HG03175 (cell line): ENCODE measurements around the gene NEO1.

Experiments
- ATAC-seq: cut with Tn5 transposase; IDR thresholded peaks from one replicate; pipeline ENCODE4 v1.9.1; 2021; ENCODE audit warnings: mild to moderate bottlenecking, moderate library complexity; ENCODE audit not compliant: unreplicated experiment

Gene NEO1

DNA sequence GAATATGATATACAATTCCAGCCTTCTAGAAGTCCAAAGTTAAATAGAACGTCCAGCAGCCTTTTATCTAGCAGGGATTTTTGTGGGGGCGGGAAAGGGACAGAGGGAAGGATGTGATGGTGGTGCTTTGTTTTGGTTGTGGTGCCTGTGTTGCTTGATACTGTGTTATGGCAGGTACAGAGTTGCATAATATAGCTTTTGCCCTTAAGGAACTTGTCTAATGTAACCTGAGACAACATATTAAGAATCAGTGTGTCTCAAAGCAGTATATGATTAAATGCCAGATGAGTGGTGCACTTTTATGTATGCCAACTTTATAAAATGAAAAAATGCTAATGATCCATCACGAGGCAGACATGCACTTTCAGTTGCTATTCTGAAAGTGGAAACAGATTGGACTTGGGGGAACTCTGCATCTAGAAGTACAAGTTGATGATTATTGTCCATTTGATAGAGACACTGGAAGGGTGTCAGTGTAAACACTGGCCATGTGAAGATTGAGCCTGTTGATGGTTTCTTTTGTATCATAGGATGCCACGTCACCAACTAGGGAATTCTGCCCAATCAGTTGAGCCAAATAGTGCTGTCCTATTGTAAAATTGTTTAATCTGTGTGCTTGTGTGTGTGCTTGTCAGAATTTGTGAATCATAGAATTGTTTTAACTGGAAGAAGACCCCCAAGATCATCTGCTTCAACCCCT lies 23.0 kb downstream of the NEO1 start:
- no peak for ATAC-seq

DNA sequence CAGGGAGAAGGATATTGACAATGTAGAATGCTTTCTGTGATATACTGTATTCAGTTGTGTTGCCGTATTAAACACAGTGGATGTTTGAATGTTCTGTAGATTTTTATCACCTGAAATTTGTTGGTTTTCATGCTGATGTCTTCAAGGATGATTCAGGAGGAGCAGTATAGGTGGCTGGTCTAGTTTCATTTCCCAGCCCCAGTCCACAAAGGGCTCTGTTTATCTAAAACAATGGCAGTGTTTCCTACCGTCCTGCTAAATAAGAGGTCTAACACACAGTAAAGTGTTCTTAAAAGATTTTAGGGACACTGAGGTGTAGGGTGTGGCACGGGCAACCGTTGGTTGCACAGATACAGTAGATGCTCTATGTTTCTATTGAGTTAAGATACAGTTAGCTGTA lies 26.0 kb downstream of the NEO1 start:
- ATAC-seq = no peak

DNA sequence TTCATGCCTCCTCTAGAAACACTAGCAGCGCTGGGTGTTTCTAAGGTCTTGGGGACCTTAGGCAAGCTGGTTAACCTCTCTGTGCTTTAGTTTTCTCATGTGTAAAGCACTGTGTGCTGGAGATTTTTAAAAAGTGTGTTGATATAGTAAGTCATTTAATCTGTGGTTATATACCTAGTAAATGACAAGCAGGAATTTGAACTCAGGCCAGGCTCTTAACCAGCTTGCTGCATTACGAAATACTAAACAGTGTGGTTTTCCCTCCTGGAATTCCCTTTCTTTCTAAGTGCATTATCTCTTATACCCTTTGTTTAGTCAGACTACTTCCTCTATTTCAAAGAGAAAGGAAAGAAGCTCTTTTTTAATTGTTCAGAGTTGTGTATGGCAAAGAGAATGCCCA lies 26.5 kb downstream of the NEO1 start:
- no peak for ATAC-seq

DNA sequence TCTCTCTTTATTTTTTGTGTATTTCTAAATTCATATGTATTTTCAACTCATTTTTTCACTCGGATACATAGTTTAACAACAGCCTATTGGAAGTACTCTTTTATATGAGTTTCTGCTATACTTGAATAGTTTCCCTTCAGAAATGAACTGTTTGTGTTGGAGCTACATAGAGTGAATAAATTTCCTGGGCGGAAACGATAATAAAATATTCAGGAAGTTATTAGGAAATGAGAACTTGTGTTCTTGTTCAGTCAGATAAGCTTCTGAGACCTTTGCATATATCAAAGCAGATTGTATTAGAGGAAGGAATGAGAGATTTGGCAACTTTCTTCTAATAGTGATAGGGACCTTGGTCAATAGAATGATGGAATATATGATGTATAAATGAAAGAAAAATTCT lies 27.3 kb downstream of the NEO1 start:
- no peak for ATAC-seq

DNA sequence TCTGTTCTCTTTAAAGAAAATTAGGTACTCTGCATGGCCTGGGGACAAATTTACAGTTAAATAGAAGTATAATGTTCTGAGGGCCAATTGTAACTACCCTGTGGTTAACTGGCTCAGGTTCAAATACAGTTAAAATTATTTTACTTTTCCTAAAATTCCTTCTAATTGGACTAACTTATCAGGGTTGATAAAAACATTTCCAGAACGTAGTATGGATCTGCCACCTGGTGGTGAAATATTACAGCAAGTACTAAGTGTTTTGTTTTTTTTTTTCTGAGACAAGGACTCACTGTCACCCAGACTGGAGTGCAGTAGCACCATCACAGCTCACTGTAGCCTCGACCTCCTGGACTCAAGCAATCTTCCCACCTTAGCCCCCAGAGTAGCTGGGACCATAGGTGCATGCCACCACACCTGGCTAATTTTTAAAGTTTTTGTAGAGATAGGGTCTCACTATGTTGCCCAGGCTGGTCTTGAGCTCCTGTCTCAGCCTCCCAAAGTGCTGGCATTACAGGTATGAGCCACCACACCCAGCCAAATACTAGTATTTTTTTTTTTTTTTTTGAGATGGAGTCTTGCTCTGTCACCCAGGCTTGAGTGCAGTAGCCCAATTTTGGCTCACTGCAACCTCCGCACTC lies 29.2 kb downstream of the NEO1 start:
- no peak for ATAC-seq

DNA sequence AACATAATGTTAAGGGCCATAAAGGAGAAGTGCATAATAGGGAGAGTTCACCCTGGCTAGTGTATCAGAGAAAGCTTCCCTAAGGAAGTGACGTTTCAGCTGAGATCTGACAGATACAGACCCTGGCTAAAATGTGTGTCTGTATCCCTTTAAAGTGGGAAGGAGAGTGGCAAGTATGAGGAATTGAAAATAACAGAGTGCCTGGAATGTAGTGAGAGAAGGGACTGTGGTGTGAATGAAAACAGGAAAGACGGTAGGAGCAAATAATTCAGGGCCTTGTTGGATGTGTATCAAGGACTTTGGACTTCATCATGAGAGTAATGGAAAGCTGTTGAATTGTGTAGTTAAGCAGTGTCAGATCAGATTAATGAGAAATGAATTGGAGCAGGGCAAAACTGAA lies 30.5 kb downstream of the NEO1 start:
- no peak for ATAC-seq

DNA sequence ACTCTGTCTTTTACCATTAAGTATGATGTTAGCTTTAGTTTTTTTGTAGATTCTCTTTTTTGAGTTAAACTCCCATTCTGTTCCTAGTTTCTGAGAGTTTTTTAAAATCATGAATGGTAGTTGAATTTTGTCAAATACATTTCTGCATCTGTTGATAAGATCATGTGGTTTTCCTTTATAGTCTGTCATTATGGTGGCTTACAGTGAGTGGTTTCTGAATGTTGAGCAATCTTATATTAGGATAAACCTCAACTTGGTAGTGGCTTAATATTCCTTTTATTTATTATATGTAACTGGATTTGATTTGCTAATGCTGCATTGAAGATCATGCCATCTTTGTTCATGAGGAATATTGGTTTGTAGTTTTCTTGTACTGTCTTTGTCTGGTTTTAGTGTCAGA lies 34.8 kb downstream of the NEO1 start:
- ATAC-seq = no peak

DNA sequence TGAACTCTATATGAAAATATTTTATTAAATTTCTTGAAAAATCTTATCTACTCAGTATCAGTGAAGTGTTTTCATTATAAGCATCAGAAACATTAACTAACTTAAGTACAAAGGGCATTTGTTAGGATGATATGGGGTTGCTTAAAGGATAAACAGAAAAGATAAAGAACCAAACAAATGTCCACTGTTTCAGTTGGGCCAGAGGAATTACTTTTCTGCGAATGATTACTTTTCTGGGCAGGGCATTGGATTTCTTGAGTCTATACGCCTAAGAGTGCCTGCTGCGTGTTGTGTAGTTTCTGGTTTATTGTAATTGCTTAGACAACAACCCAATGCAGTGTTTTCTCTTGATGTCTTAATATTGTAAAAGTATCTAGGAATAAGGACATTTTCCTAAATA lies 52.8 kb downstream of the NEO1 start:
- no peak for ATAC-seq

DNA sequence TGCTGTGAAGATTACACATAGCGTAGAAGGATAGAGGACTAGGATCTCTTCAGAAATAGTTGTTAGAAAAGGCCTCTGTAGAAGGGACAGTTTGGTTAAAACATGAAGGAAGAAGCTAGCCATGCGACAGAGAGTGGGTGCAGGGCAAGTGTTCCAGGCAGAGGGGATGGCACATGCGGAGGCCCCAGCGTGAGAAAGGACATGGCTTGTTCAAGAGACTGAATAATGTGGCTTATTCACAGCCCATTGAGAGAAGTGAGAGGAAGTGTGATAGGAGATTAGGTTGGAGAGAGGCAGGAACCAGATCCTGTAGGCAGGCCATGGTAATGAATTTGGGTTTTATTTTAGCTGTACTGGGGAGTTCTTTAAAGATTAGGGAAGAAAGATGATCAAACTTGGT lies 56.4 kb downstream of the NEO1 start:
- no peak for ATAC-seq

DNA sequence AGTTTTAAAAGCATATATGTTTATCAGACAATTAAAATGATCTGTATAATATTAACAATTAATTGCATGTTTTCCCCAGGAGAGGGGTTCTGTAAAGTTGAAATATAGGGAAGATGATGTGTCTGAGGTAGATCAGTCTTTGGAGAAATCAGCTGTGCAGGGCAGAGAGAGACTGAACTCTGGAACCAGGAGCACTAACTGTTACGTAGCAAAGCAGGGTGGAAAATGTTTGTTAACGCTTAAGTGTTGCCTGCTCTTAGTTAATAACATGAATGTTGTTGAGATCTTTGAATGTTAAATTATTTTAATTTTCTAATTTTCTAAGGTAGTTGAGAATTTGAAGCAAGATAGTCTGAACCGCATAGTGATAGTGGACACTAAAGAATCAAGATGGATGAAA lies 57.5 kb downstream of the NEO1 start:
- ATAC-seq = no peak

DNA sequence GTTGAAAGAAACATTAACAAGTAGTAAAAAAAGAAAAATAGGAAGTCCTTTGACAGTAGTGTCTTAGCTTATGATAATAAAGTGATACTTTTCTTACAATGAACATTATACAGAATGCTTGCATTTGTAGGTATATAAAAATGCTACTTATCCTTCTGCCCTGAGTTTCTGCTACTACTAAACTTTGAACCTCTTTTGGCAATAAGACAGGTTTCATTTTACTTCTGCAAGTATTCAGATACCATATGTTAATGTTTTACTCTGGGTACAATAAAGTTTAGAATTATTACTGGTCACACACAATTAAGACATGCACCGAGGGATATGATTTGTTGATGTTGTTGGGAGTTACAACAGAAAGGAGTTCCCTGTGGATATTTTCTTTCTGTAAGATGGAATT lies 57.9 kb downstream of the NEO1 start:
- ATAC-seq = no peak

DNA sequence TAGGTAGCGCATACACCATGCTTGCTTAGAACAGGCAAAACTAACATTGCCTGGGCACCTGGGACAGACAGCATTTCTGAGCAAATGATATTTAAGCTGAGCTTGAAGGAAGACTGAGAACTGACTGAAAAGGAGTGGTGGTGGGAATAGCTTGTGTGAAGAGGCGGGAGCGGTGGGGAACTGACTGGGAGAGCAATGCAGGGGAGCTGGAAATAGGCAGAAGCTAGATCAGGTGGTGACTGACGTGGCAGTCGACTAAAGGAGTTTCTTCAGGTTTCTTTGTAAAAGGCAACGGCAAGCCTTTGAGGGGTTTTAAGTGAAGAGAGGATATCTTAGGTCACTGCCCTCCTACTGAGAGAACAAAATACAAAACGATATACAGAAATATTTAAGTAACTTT lies 61.8 kb downstream of the NEO1 start:
- no peak for ATAC-seq

DNA sequence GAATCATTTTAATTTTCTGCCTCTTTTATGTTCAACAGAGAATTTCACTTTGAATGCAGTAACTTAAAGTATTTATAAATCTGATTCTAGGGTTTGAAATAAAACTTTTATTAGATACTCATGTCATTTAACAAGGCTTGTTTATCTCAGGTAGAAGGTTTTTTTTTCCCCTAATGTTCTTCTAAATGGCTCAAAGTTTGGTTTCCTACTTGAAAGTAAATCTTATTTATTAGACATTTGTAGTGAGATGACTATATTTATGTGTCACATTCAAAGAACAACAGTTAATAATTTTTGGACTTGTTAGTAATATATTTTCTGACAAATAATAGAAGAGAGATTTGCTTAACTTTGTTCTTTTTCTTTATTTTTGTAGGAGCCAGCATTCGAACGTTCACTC lies 63.9 kb downstream of the NEO1 start:
- ATAC-seq = no peak

DNA sequence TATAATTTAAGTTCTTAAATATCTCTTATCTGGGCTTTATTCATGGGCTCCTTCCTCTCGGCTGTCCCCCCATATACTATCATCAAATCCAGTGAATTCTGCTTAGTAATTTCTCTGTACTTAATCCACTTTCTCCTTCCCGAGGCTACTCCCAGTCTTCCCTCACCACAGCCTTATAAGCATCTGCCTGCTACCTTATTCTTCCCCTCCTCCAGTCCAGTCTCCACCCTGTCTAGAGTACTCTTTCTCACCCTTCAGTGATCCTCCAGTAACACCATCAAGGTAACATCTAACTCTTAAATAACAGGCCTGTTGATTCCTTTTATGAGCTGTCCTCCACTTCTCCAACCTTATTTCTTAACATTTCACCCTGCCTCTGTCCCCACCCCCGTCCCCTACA lies 65.8 kb downstream of the NEO1 start:
- ATAC-seq = no peak

DNA sequence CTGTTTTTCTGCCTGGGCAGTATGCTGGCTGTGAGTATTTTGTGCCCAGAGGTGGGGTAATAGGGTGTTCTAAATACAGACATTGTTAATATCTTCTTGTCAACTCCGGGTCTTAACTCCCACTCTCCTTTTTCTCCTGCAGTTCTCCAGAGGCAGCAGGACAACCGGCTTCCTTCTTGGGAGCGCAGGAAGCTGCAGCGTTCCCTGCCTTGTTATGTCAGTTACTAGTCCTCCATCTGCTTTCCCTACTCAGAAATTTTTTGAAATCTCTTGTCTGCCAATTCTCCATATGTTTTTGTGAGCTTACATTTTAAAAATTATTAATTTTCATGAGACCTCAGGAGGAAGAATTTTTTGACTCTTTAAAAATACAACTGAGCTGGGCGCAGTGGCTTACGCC lies 67.2 kb downstream of the NEO1 start:
- no peak for ATAC-seq

DNA sequence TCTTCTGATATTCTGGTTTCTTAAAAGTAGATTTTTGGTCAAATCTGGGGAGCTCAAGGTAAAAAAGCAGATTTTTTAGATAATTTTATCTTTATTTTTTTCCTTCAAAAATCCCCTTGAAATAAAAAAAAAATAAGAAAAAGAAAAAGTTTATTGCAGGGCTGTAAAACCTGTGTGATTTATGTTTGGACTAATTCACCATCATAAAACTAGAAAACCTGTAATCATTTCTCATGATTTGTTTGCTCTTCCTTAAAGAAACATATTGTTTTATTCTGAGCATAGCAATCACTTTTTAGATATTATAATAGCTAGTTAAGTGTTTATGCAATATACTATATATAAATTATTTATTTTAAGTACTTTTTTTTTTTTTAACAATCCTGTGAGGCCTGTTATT lies 68.0 kb downstream of the NEO1 start:
- ATAC-seq = no peak

DNA sequence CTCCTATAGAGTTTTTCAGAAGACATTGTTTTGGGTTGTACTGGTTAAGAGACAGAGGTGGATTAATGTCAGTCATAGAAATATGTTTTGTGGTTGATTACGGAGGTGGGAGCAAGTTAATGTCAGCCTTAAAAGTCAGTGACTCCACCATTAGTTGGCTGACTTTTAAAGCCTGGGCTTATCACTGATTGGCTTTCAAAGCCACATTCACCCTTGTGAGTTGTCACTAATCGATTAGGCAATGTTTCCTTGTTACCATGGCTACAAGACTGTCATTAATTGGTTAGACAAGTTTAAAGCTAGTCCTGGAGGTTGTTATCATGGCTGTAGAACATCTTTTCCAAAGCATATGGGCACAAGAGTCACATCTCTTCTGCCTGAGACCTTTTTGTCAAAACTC lies 73.0 kb downstream of the NEO1 start:
- ATAC-seq = no peak

DNA sequence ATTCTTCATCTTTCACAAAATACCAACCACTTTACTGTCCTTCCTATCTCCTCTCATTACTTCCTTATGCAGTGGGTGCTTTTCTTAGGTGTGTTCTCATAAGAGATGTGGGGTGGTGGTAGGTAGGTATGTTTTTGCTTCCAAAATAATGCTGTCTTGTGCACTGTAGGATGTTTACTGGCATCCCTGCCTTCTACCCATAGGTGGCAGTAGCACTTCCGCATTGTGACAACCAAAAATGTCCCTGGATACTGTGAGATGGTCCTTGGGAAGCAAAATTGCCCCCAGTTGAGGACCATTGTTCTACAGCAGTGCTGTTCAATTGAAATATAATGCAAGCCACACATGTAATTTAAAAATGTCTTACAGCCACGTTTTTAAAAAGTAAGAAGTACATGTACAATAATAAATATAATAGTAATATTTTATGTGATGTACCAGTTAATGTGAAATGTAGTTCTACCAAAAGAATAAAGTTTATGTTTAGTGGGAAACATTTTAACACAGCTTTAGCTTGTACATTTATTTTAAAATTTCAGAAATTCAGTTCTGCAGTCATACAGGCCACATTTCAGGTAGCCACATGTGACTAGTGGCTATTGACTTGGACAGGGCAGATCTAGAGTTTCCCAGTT lies 75.2 kb downstream of the NEO1 start:
- ATAC-seq = peak; percentile 84

DNA sequence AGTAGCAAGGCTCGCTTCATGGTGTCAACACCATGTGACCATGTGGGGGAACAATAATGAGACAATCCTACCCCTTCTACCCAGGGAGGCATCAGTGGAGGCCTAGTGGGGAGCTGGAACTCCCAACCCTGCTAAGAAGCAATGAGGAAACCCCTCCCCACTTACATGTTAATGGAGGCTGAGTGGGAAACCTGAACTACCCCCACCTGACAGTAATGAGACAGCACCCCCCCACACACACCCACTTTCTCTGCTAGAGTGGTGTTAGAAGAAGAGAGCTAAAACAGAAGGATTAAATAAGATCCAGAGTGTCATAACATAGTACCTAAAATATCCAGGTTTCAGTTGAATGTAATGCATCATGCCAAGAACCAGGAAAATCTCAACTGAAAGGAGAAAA lies 78.6 kb downstream of the NEO1 start:
- ATAC-seq = no peak

DNA sequence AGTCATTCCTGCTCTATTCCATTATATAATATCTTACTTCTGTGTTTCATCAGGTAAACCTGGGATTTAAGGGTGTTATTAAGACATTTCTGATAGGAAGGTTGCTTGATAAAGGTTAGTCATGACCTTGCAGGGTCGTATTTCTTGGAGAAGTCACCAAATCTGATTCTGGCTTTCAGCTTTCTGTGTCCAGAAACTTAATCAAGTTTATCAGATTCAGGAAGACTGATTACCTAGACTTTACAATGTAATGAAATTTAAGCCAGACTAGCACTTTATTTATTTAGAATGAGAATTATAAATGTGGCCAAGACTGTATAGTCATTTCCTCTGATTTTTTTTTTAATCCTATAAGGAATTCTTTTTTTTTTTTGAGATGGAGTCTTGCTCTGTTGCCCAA lies 81.9 kb downstream of the NEO1 start:
- ATAC-seq = no peak

DNA sequence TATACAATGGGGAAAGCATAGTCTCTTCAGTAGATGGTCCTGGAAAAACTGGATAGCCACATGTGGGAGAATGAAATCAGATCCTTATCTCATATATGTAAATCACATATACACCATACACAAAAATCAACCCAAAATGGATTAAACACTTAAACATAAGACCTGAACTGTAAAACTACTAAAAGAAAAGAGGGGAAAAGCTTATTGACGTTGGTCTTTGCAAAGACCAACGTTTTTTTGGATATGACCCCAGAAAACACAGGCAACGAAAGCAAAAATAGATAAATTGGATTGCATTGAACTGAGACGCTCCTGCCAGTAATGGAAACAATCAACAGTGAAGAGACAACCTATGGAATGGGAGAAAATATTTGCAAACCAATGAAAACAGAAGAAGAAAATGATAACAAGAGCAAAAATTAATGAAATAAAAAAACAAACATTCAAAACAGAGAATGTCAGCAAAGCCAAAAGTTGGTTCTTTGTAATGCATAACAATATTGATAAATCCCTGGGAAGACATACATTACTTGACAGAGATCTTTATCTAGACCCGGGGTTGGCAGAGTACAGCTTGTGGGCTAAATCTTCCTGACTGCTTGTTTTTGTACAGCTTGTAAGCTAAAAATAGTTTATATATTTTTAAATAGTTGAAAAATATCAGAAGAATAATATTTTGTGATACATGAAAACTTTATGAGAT lies 86.9 kb downstream of the NEO1 start:
- ATAC-seq = no peak
